GM21528 (cell line): ENCODE results near the gene TMC4.
"Not testable (repeated sequence)": the region's sequence is repeated elsewhere in the genome, so short reads cannot be mapped to it uniquely, and the experiment has no call there.

Experiments used
- ATAC-seq: cut with Tn5 transposase; IDR thresholded peaks from one replicate; pipeline ENCODE4 v1.9.1; 2021; ENCODE audit warnings: mild to moderate bottlenecking, moderate library complexity; ENCODE audit not compliant: unreplicated experiment, low FRiP score

TMC4 gene

GRCh38 chr19:54206030-54206830 lies 33.3 kb upstream of the TMC4 start:
- ATAC-seq: no peak

GRCh38 chr19:54204767-54205468 lies 32.0 kb upstream of the TMC4 start:
- no peak for ATAC-seq

GRCh38 chr19:54203151-54203611 lies 30.2 kb upstream of the TMC4 start:
- no peak for ATAC-seq

- no peak for ATAC-seq
Measured at GRCh38 chr19:54201980-54202379, 29.0 kb upstream of the TMC4 start.

GRCh38 chr19:54201172-54201701 lies 28.3 kb upstream of the TMC4 start:
- no peak for ATAC-seq

- ATAC-seq: no peak
Measured at GRCh38 chr19:54199401-54199800, 26.4 kb upstream of the TMC4 start.

- ATAC-seq: no peak
Measured at GRCh38 chr19:54197121-54197520, 24.2 kb upstream of the TMC4 start.

GRCh38 chr19:54196536-54196935 lies 23.6 kb upstream of the TMC4 start:
- ATAC-seq: no peak

GRCh38 chr19:54194463-54194862 lies 21.5 kb upstream of the TMC4 start:
- ATAC-seq: not testable (repeated sequence)

- no peak for ATAC-seq
Measured at GRCh38 chr19:54193011-54193410, 20.1 kb upstream of the TMC4 start.

GRCh38 chr19:54191811-54192453 lies 19.0 kb upstream of the TMC4 start:
- no peak for ATAC-seq

GRCh38 chr19:54191011-54191810 lies 18.3 kb upstream of the TMC4 start, which contains the start of gene TSEN34:
TSEN34 (plus strand) TSS chr19:54191308; CDS start chr19:54191365, 57 bp downstream.
- ATAC-seq: peak; percentile 31

- ATAC-seq: peak; percentile 47
Measured at GRCh38 chr19:54190503-54191010, 17.6 kb upstream of the TMC4 start.

- peak; percentile 53 for ATAC-seq
Measured at GRCh38 chr19:54189735-54190502, 17.0 kb upstream of the TMC4 start.

- peak; percentile 15 for ATAC-seq
Measured at GRCh38 chr19:54189145-54189734, 16.3 kb upstream of the TMC4 start, which contains the start of gene MBOAT7. MBOAT7 (minus strand) TSS chr19:54189580; CDS start chr19:54188508, 1,072 bp downstream.

- ATAC-seq: no peak
Measured at GRCh38 chr19:54188215-54188871, 15.4 kb upstream of the TMC4 start.

GRCh38 chr19:54186934-54187381 lies 14.0 kb upstream of the TMC4 start:
- ATAC-seq: no peak

GRCh38 chr19:54186351-54186750 lies 13.4 kb upstream of the TMC4 start:
- ATAC-seq: no peak
